ENCODE results near the gene HECA.

DNA sequence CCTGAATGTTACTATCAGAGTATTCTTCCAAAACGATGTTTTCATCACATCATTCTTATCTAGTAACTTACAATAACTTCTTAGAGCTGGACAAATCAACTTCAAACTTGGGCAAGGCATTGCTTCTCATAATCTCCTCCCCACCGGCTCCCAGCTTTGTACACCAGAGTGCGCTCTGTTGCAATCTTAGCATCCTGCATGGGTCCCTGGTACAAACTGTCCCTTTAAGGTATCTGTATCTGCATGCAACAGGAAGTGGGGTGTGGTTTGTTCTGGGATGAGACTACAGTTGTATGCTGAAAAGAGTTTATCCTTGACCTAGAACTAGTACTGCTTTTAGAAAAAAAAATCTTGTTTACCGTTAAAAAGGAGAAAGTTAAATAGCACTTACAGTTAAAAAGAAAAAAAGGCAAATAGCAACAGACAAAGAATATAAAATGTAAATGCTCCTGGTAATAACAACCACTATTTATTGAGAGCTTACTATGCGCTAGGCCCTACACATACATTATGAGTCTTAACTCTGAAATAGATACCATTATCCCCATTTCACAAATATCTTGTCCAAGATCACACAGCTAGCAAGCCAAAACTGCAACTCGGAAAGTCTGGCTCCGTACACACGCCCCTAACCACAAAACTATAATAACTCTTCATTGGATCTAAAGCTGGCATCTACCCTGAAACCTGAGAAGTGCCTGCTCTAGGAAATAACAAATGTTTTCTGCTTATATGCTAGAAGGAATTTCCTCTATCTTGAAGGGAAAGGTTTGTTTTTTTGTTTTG is 9.8 kb upstream of the HECA start:
- TF ChIP-seq GATA3 (IDR thresholded peaks at IDR 0.05; ENCODE audit: low read depth, low read length) (no peak), GATA2 (IDR thresholded peaks at IDR 0.05; ENCODE audit: low read depth, low read length) (no peak)

Data from SH-SY5Y (cell line).